Type B pancreatic cell (in vitro differentiated cells): ENCODE data around the gene IZUMO4. TPM values are rescaled to one million over a fixed set of nuclear protein-coding genes. Genes with fewer than 3 reads are reported as not detected.

Experiments
- DNase-seq: peaks from one replicate; pipeline ENCODE4 v3.0.0; 2021; ENCODE audit warnings: mixed read lengths; ENCODE audit not compliant: unreplicated experiment; ENCODE audit errors: extremely low spot score
- H3K27ac Mint-ChIP-seq: 2 replicates; pipeline ENCODE4 v1.8.0; 2021; ENCODE audit warnings: mild to moderate bottlenecking, mixed read lengths
- H3K27me3 Mint-ChIP-seq: 2 replicates; pipeline ENCODE4 v1.8.0; 2021; ENCODE audit warnings: mixed read lengths
- H3K36me3 Mint-ChIP-seq: 2 replicates; pipeline ENCODE4 v1.8.0; 2021; ENCODE audit warnings: mixed read lengths
- H3K4me1 Mint-ChIP-seq: one replicate; pipeline ENCODE4 v1.8.0; 2021; ENCODE audit warnings: mixed read lengths; ENCODE audit not compliant: unreplicated experiment
- H3K4me3 Mint-ChIP-seq: 2 replicates; pipeline ENCODE4 v1.8.0; 2021; ENCODE audit warnings: mild to moderate bottlenecking, mixed read lengths
- H3K9me3 Mint-ChIP-seq: 2 replicates; pipeline ENCODE4 v1.8.0; 2021; ENCODE audit warnings: mixed read lengths
- CTCF ChIP-seq: fragments of 200-600 bp; sonication (generic); conservative IDR thresholded peaks from 2 replicates; pipeline ENCODE4 v1.5.0; 2021; ENCODE audit warnings: antibody characterized with exemption, mild to moderate bottlenecking
- total RNA-seq: library from RNA; stranded (reverse); gene quantifications from 2 replicates; pipeline ENCODE4 v1.2.1, GENCODE V29; 2021; ENCODE audit warnings: low replicate concordance

The IZUMO4 gene
- total RNA-seq, 1 donor from 2014 or later = 7.4 TPM

GRCh38 chr19:2100719-2101061 lies 4.0 kb downstream of the IZUMO4 start:
- no peak for TF ChIP-seq CTCF
- Mint-ChIP-seq H3K36me3 (peaks cover 19% of the 10 kb centered on the region), H3K4me1 (no peaks in the 10 kb centered on the region), H3K27me3 (no peaks in the 10 kb centered on the region), H3K4me3 (no peak overlapping the region), H3K9me3 (no peaks in the 10 kb centered on the region), H3K27ac (no peak overlapping the region)
- DNase-seq = no peak

GRCh38 chr19:2101417-2102335 lies 5.0 kb downstream of the IZUMO4 start:
- H3K27ac Mint-ChIP-seq = no peak overlapping the region
- H3K4me3 Mint-ChIP-seq = no peak overlapping the region
- no peaks in the 10 kb centered on the region for H3K27me3 Mint-ChIP-seq
- H3K9me3 Mint-ChIP-seq = no peaks in the 10 kb centered on the region
- DNase-seq = no peak
- no peak for TF ChIP-seq CTCF
- no peaks in the 10 kb centered on the region for H3K4me1 Mint-ChIP-seq
- H3K36me3 Mint-ChIP-seq = peaks cover 25% of the 10 kb centered on the region

- Mint-ChIP-seq H3K9me3 (no peaks in the 10 kb centered on the region), H3K4me1 (no peaks in the 10 kb centered on the region), H3K27me3 (no peaks in the 10 kb centered on the region), H3K36me3 (peaks cover 35% of the 10 kb centered on the region), H3K4me3 (no peak overlapping the region), H3K27ac (no peak overlapping the region)
- no peak for TF ChIP-seq CTCF
- no peak for DNase-seq
Observed at GRCh38 chr19:2103045-2103707, 6.5 kb downstream of the IZUMO4 start.

GRCh38 chr19:2108251-2109016 lies 11.7 kb downstream of the IZUMO4 start:
- no peak overlapping the region for H3K4me3 Mint-ChIP-seq
- peak overlapping the region; percentile 10 for H3K27ac Mint-ChIP-seq
- peaks cover 33% of the 10 kb centered on the region for H3K36me3 Mint-ChIP-seq
- no peaks in the 10 kb centered on the region for H3K27me3 Mint-ChIP-seq
- H3K9me3 Mint-ChIP-seq = no peaks in the 10 kb centered on the region
- DNase-seq = no peak
- no peaks in the 10 kb centered on the region for H3K4me1 Mint-ChIP-seq
- no peak for TF ChIP-seq CTCF

- no peaks in the 10 kb centered on the region for H3K27me3 Mint-ChIP-seq
- no peaks in the 10 kb centered on the region for H3K9me3 Mint-ChIP-seq
- H3K4me3 Mint-ChIP-seq = no peak overlapping the region
- TF ChIP-seq CTCF = no peak
- no peak overlapping the region for H3K27ac Mint-ChIP-seq
- no peak for DNase-seq
- peaks cover 28% of the 10 kb centered on the region for H3K36me3 Mint-ChIP-seq
- H3K4me1 Mint-ChIP-seq = no peaks in the 10 kb centered on the region
Observed at GRCh38 chr19:2109046-2109864, 12.5 kb downstream of the IZUMO4 start.
